ENCODE data around the gene TRAF7. TPM values are rescaled to one million over a fixed set of nuclear protein-coding genes. Genes with fewer than 3 reads are reported as not detected.
"Not testable (repeated sequence)": the region's sequence is repeated elsewhere in the genome, so short reads cannot be mapped to it uniquely, and the experiment has no call there.

TRAF7 gene
- total RNA-seq, 1 donor from 2014 or later: 63.4 TPM

GRCh38 chr16:2121853-2122252 is 33.7 kb upstream of the TRAF7 start:
- H3K4me1 Mint-ChIP-seq (ENCODE audit: low read depth): peaks cover 35% of the 10 kb centered on the region
- H3K4me3 Mint-ChIP-seq (ENCODE audit: unreplicated experiment): no peak overlapping the region
- no peaks in the 10 kb centered on the region for H3K27me3 Mint-ChIP-seq (ENCODE audit: low read depth)
- no peak for TF ChIP-seq CTCF (IDR thresholded peaks at IDR 0.05)
- H3K9me3 Mint-ChIP-seq (ENCODE audit: low read depth): no peaks in the 10 kb centered on the region
- DNase-seq (ENCODE audit: low spot score): no peak
- H3K36me3 Mint-ChIP-seq (ENCODE audit: low read depth): no peaks in the 10 kb centered on the region
- peak overlapping the region; percentile 59 for H3K27ac Mint-ChIP-seq (ENCODE audit: unreplicated experiment)

- Mint-ChIP-seq H3K4me3 (ENCODE audit: unreplicated experiment) (no peak overlapping the region), H3K27ac (ENCODE audit: unreplicated experiment) (no peak overlapping the region), H3K4me1 (ENCODE audit: low read depth) (peaks cover 40% of the 10 kb centered on the region), H3K27me3 (ENCODE audit: low read depth) (no peaks in the 10 kb centered on the region), H3K9me3 (ENCODE audit: low read depth) (no peaks in the 10 kb centered on the region), H3K36me3 (ENCODE audit: low read depth) (no peaks in the 10 kb centered on the region)
- TF ChIP-seq CTCF (IDR thresholded peaks at IDR 0.05): no peak
- DNase-seq (ENCODE audit: low spot score): no peak
Observed at GRCh38 chr16:2122429-2122828, 33.2 kb upstream of the TRAF7 start.

- H3K36me3 Mint-ChIP-seq (ENCODE audit: low read depth); H3K4me3 Mint-ChIP-seq (ENCODE audit: unreplicated experiment); H3K27me3 Mint-ChIP-seq (ENCODE audit: low read depth); H3K27ac Mint-ChIP-seq (ENCODE audit: unreplicated experiment); DNase-seq (ENCODE audit: low spot score); H3K9me3 Mint-ChIP-seq (ENCODE audit: low read depth): not testable (repeated sequence)
- peaks cover 40% of the 10 kb centered on the region for H3K4me1 Mint-ChIP-seq (ENCODE audit: low read depth)
Observed at GRCh38 chr16:2122934-2123683, 32.5 kb upstream of the TRAF7 start.

GRCh38 chr16:2123706-2124376 is 31.7 kb upstream of the TRAF7 start:
- H3K36me3 Mint-ChIP-seq (ENCODE audit: low read depth); H3K4me3 Mint-ChIP-seq (ENCODE audit: unreplicated experiment); DNase-seq (ENCODE audit: low spot score); H3K27me3 Mint-ChIP-seq (ENCODE audit: low read depth); H3K27ac Mint-ChIP-seq (ENCODE audit: unreplicated experiment); H3K9me3 Mint-ChIP-seq (ENCODE audit: low read depth): not testable (repeated sequence)
- H3K4me1 Mint-ChIP-seq (ENCODE audit: low read depth): peaks cover 46% of the 10 kb centered on the region

- not testable (repeated sequence) for DNase-seq (ENCODE audit: low spot score); H3K9me3 Mint-ChIP-seq (ENCODE audit: low read depth); H3K36me3 Mint-ChIP-seq (ENCODE audit: low read depth); H3K27me3 Mint-ChIP-seq (ENCODE audit: low read depth)
- Mint-ChIP-seq H3K27ac (ENCODE audit: unreplicated experiment) (peak overlapping the region; percentile 76), H3K4me3 (ENCODE audit: unreplicated experiment) (peak overlapping the region; percentile 62), H3K4me1 (ENCODE audit: low read depth) (peaks cover 50% of the 10 kb centered on the region)
Observed at GRCh38 chr16:2124377-2124693, 31.2 kb upstream of the TRAF7 start.

GRCh38 chr16:2124694-2125444 is 30.7 kb upstream of the TRAF7 start:
- H3K9me3 Mint-ChIP-seq (ENCODE audit: low read depth); H3K27me3 Mint-ChIP-seq (ENCODE audit: low read depth); DNase-seq (ENCODE audit: low spot score); H3K36me3 Mint-ChIP-seq (ENCODE audit: low read depth): not testable (repeated sequence)
- Mint-ChIP-seq H3K4me3 (ENCODE audit: unreplicated experiment) (peak overlapping the region; percentile 62), H3K27ac (ENCODE audit: unreplicated experiment) (peak overlapping the region; percentile 95), H3K4me1 (ENCODE audit: low read depth) (peaks cover 55% of the 10 kb centered on the region)

- not testable (repeated sequence) for H3K27me3 Mint-ChIP-seq (ENCODE audit: low read depth); DNase-seq (ENCODE audit: low spot score); H3K9me3 Mint-ChIP-seq (ENCODE audit: low read depth); H3K36me3 Mint-ChIP-seq (ENCODE audit: low read depth)
- Mint-ChIP-seq H3K27ac (ENCODE audit: unreplicated experiment) (peak overlapping the region; percentile 95), H3K4me1 (ENCODE audit: low read depth) (peaks cover 53% of the 10 kb centered on the region), H3K4me3 (ENCODE audit: unreplicated experiment) (peak overlapping the region; percentile 62)
Observed at GRCh38 chr16:2125609-2126008, 30.0 kb upstream of the TRAF7 start.

- not testable (repeated sequence) for H3K36me3 Mint-ChIP-seq (ENCODE audit: low read depth); H3K4me3 Mint-ChIP-seq (ENCODE audit: unreplicated experiment); H3K9me3 Mint-ChIP-seq (ENCODE audit: low read depth); DNase-seq (ENCODE audit: low spot score); H3K27me3 Mint-ChIP-seq (ENCODE audit: low read depth)
- peak overlapping the region; percentile 95 for H3K27ac Mint-ChIP-seq (ENCODE audit: unreplicated experiment)
- peaks cover 52% of the 10 kb centered on the region for H3K4me1 Mint-ChIP-seq (ENCODE audit: low read depth)
Observed at GRCh38 chr16:2126161-2126743, 29.3 kb upstream of the TRAF7 start.

GRCh38 chr16:2126928-2127556 is 28.5 kb upstream of the TRAF7 start:
- peak overlapping the region; percentile 22 for H3K4me3 Mint-ChIP-seq (ENCODE audit: unreplicated experiment)
- peak overlapping the region; percentile 95 for H3K27ac Mint-ChIP-seq (ENCODE audit: unreplicated experiment)
- H3K36me3 Mint-ChIP-seq (ENCODE audit: low read depth); H3K9me3 Mint-ChIP-seq (ENCODE audit: low read depth); DNase-seq (ENCODE audit: low spot score); H3K27me3 Mint-ChIP-seq (ENCODE audit: low read depth): not testable (repeated sequence)
- peaks cover 47% of the 10 kb centered on the region for H3K4me1 Mint-ChIP-seq (ENCODE audit: low read depth)

GRCh38 chr16:2127630-2128280 is 27.8 kb upstream of the TRAF7 start:
- H3K36me3 Mint-ChIP-seq (ENCODE audit: low read depth); H3K27me3 Mint-ChIP-seq (ENCODE audit: low read depth); H3K4me3 Mint-ChIP-seq (ENCODE audit: unreplicated experiment); DNase-seq (ENCODE audit: low spot score); H3K9me3 Mint-ChIP-seq (ENCODE audit: low read depth): not testable (repeated sequence)
- Mint-ChIP-seq H3K4me1 (ENCODE audit: low read depth) (peaks cover 47% of the 10 kb centered on the region), H3K27ac (ENCODE audit: unreplicated experiment) (peak overlapping the region; percentile 66)

Data from chondrocyte (in vitro differentiated cells).